Transverse colon (tissue), 4 donors: ENCODE results near the gene ARHGAP22.

ENCODE experiments used
- CTCF ChIP-seq, 5 experiments: fragments of 200-600 bp in 3 of 5; fragments of 450-650 bp in 2 of 5; sonication (generic) in 3 of 5; IDR thresholded peaks; 1 replicate in 2 of 5; 2 replicates in 3 of 5; pipeline ENCODE4 v1.5.1; 2016 to 2017; ENCODE audit warnings: antibody characterized with exemption in 5 of 5, inconsistent platforms in 3 of 5, mild to moderate bottlenecking in 2 of 5, moderate library complexity in 1 of 5
- EP300 ChIP-seq: sonication (generic); formaldehyde crosslinking; IDR thresholded peaks from one replicate; pipeline ENCODE4 v1.6.1; 2017; ENCODE audit warnings: antibody characterized with exemption, low read depth
- POLR2A ChIP-seq: fragments of 450-650 bp; IDR thresholded peaks from one replicate; pipeline ENCODE4 v1.6.1; 2016; ENCODE audit warnings: antibody characterized with exemption, mild to moderate bottlenecking, moderate library complexity
- POLR2AphosphoS5 ChIP-seq, 3 donors: sonication (generic); formaldehyde crosslinking; IDR thresholded peaks; one replicate each; pipeline ENCODE4 v1.6.1; 2016; ENCODE audit warnings: antibody characterized with exemption in 3 of 3

- TF ChIP-seq CTCF (IDR thresholded peaks at IDR 0.05) (no peak), EP300 (no peak), POLR2A (no peak), POLR2AphosphoS5 (IDR thresholded peaks at IDR 0.05) (no peak)
These were observed 95.8 kb downstream of the ARHGAP22 start for GRCh38 chr10:48508791-48509772.
